Measurements from ENCODE around the gene DGKE. TPM values are rescaled to one million over a fixed set of nuclear protein-coding genes. Genes with fewer than 3 reads are reported as not detected.

The DGKE gene
- total and polyA plus RNA-seq, 2 of the 8 experiments (the other 6 are each of a cell fraction or from before 2014, with no cell fraction given): 1.7 to 7.4 TPM

DNA sequence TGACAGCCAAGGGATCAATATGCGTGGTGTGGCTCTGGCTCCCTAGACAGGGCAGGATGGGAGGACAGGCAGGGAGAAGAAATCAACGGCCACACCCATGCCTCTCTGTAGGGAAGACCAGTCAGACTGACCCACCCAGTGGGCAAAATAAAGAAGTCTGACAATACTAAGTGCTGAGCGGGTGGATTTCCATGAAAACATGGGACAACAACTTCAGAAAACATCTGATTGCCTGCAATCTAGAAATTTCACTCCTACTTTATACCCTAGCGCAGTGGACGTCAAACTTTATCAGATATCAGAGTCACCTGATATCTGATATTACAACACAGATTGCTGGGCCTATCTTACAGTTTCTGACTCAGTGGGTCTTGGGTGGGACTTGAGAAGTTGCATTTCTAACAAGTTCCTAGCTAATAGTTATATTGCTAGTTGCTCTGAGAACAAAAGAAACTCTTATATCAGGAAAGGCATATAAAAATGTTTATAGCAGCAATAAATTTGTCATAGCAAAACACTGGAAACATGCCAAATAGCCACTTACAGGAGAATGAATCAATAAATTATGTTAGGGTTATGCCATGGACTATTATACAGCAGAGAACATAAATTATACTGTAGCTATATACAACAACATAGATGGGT, 38.6 kb upstream of the DGKE start:
- Histone ChIP-seq H3K79me1 (ENCODE audit: low read depth, low read length) (no peaks in the 10 kb centered on the region), H4K91ac (replicated peaks; ENCODE audit: insufficient read length, low read length) (no peak overlapping the region), H3K9ac (replicated peaks in 1 of 4; ENCODE audit: extremely low read depth in 1 of 4, low read depth in 3 of 4, low read length in 3 of 4) (no peak overlapping the region), H3K23me2 (ENCODE audit: low read depth, low read length) (peaks cover 8% of the 10 kb centered on the region; the same call in 1 of the 2 replicates), H3K79me2 (ENCODE audit: control insufficient read depth in 1 of 2, insufficient read depth in 2 of 2, low read length in 2 of 2) (no peaks in the 10 kb centered on the region), H2AFZ (ENCODE audit: low read length) (no peak overlapping the region), H3K4me1 (replicated peaks in 1 of 4; ENCODE audit: control insufficient read depth in 3 of 4, insufficient read depth in 4 of 4, low read length in 3 of 4) (peaks cover 0 to 3% (median 0%) of the 10 kb centered on the region in 4 experiments; a peak in 3 of 7 replicates), H3K27ac (ENCODE audit: low read depth, low read length) (no peak overlapping the region), H4K8ac (ENCODE audit: extremely low read depth, insufficient read depth, low read length) (no peak overlapping the region), H4K5ac (ENCODE audit: insufficient read length, low read depth, low read length) (no peak overlapping the region), H3K18ac (ENCODE audit: extremely low read depth, low read length) (no peak overlapping the region), H3K23ac (ENCODE audit: insufficient read length) (no peak overlapping the region), H3K4me2 (ENCODE audit: insufficient read depth in 1 of 2, low read depth in 2 of 2, low read length in 2 of 2) (no peak overlapping the region), H2BK15ac (ENCODE audit: low read length) (no peak overlapping the region), H3K36me3 (ENCODE audit: control insufficient read depth in 2 of 4, insufficient read depth in 4 of 4, low read length in 3 of 4) (no peaks in the 10 kb centered on the region), H2BK20ac (ENCODE audit: low read length) (no peak overlapping the region), H3K4ac (replicated peaks; ENCODE audit: insufficient read length, low read depth, low read length) (no peak overlapping the region), H4K20me1 (replicated peaks in 1 of 2; ENCODE audit: control insufficient read depth in 1 of 2, insufficient read depth in 2 of 2, low read length in 2 of 2) (no peaks in the 10 kb centered on the region), H2BK12ac (ENCODE audit: low read depth, low read length) (no peak overlapping the region), H2AK5ac (ENCODE audit: low read depth, low read length) (no peak overlapping the region), H2BK5ac (ENCODE audit: low read depth, low read length) (no peak overlapping the region), H3K14ac (ENCODE audit: insufficient read length) (no peak overlapping the region), H3K4me3 (ENCODE audit: extremely low read depth in 1 of 4, insufficient read depth in 2 of 4, low read depth in 3 of 4, low read length in 4 of 4) (no peak overlapping the region), H2BK120ac (replicated peaks; ENCODE audit: low read depth, low read length) (no peak overlapping the region), H3K56ac (replicated peaks; ENCODE audit: insufficient read length, low read depth, low read length) (no peak overlapping the region), H3K27me3 (replicated peaks in 1 of 4; ENCODE audit: control insufficient read depth in 3 of 4, extremely low read depth in 1 of 4, insufficient read depth in 3 of 4, low read length in 3 of 4) (no peaks in the 10 kb centered on the region), H3K9me3 (ENCODE audit: insufficient read depth in 2 of 2, low read depth in 1 of 2, low read length in 1 of 2) (no peaks in the 10 kb centered on the region; a peak in 1 of 4 replicates)
- 72% methylated on average over 5 of the region's 5 CpGs; no CpG with 5 or more reads in 1 of the 2 experiments for WGBS, 2 experiments (ENCODE audit: extremely low coverage in 1 of 2, insufficient coverage in 1 of 2, insufficient read length in 1 of 2, insufficient replicate concordance in 2 of 2, low coverage in 1 of 2, low lambda C conversion rate in 2 of 2, missing lambda C conversion rate in 1 of 2)
- TF ChIP-seq CTBP2 (IDR thresholded peaks at IDR 0.05; ENCODE audit: borderline replicate concordance, insufficient read depth, insufficient read length, low read length) (no peak), ATF2 (IDR thresholded peaks at IDR 0.05; ENCODE audit: low read length) (no peak), KDM1A (IDR thresholded peaks at IDR 0.05; ENCODE audit: borderline replicate concordance, low read length) (no peak), JUN (IDR thresholded peaks at IDR 0.05; ENCODE audit: low read depth, low read length) (no peak)
- DNase-seq (ENCODE audit: low read depth in 1 of 2, low spot score in 2 of 2) (no peak), FAIRE-seq (no peak)
- ChIA-PET CTCF (ENCODE audit: partially characterized antibody) (interaction anchor here (1.2 kb wide), 1 partner anchor 15 kb away, joined by 5 read pairs; no protein-coding TSS in a partner anchor), POLR2A (ENCODE audit: partially characterized antibody) (no interaction called here)
